Neural progenitor cell (in vitro differentiated cells): ENCODE measurements around the gene RSPO1.
"Not testable (repeated sequence)": the region's sequence is repeated elsewhere in the genome, so short reads cannot be mapped to it uniquely, and the experiment has no call there.

ENCODE experiments used
- CTCF ChIP-seq: fragments of 200-600 bp; sonication (generic); IDR thresholded peaks from 2 replicates; pipeline ENCODE4 v1.5.1; 2017; ENCODE audit warnings: antibody characterized with exemption, mild to moderate bottlenecking
- EZH2 ChIP-seq: fragments of 200-600 bp; sonication (generic); IDR thresholded peaks from 2 replicates; pipeline ENCODE4 v1.6.1; 2017; ENCODE audit warnings: antibody characterized with exemption, mild to moderate bottlenecking, moderate library complexity
- EZH2phosphoT487 ChIP-seq: fragments of 200-600 bp; sonication (generic); IDR thresholded peaks from 2 replicates; pipeline ENCODE4 v1.6.1; 2017; ENCODE audit warnings: antibody characterized with exemption

GRCh38 chr1:37584544-37584943, 50.1 kb downstream of the RSPO1 start:
- not testable (repeated sequence) for TF ChIP-seq EZH2, CTCF, EZH2phosphoT487
